HCT116 (cell line): ENCODE measurements around the gene BECN2.

Experiments used
- EZH2 ChIP-seq: fragments of 200-600 bp; sonication (generic); IDR thresholded peaks from 2 replicates; pipeline ENCODE4 v1.6.1; 2017; ENCODE audit warnings: antibody characterized with exemption, mixed run types
- EZH2phosphoT487 ChIP-seq: fragments of 200-600 bp; IDR thresholded peaks from 2 replicates; pipeline ENCODE4 v1.6.1; 2018; ENCODE audit warnings: antibody characterized with exemption, borderline replicate concordance
- JUND ChIP-seq: IDR thresholded peaks from 2 replicates; pipeline ENCODE4 v1.6.1; 2012
- POLR2AphosphoS5 ChIP-seq: IDR thresholded peaks from 2 replicates; pipeline ENCODE4 v1.6.1; 2011; ENCODE audit warnings: mild to moderate bottlenecking, low read depth, low read length, moderate library complexity
- TF ChIP-seq, protein P1 (sequence below), 3 experiments: fragments of 200-600 bp in 1 of 3; sonication (generic) in 1 of 3; IDR thresholded peaks in 2 of 3; conservative IDR thresholded peaks in 1 of 3; 2 replicates each; pipeline ENCODE4 v1.5.1; 2012 to 2017; ENCODE audit warnings: low read depth in 2 of 3, low read length in 2 of 3, antibody characterized with exemption in 1 of 3, borderline replicate concordance in 1 of 3, control low read depth in 1 of 3, mild to moderate bottlenecking in 1 of 3, mixed read lengths in 1 of 3, mixed run types in 1 of 3, moderate library complexity in 1 of 3; ENCODE audit not compliant: insufficient read depth in 1 of 3
- TF ChIP-seq, protein P2 (sequence below): IDR thresholded peaks from 2 replicates; pipeline ENCODE4 v1.6.1; 2012

DNA sequence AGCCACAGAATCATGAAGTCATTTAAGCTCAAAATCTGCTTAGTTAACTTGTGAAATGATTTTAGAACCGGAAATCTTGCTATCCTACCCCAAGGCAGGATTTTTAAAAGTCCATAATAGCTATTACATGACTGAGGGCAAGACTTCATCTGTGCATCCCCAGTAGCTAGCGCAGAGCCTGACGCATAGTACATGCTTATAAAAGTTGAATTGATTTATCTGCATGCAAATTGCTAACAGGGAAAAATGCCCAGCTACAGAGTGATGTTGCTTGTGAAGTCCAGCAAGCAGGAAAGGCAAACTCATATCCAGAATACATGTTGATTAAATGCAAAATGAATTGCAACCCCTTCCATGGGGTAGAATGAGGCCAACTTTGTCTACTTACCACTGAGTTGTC is 49.4 kb downstream of the BECN2 start:
- TF ChIP-seq POLR2AphosphoS5 (no peak), EZH2 (no peak), JUND (no peak), EZH2phosphoT487 (no peak)
- TF ChIP-seq, protein P1, sequence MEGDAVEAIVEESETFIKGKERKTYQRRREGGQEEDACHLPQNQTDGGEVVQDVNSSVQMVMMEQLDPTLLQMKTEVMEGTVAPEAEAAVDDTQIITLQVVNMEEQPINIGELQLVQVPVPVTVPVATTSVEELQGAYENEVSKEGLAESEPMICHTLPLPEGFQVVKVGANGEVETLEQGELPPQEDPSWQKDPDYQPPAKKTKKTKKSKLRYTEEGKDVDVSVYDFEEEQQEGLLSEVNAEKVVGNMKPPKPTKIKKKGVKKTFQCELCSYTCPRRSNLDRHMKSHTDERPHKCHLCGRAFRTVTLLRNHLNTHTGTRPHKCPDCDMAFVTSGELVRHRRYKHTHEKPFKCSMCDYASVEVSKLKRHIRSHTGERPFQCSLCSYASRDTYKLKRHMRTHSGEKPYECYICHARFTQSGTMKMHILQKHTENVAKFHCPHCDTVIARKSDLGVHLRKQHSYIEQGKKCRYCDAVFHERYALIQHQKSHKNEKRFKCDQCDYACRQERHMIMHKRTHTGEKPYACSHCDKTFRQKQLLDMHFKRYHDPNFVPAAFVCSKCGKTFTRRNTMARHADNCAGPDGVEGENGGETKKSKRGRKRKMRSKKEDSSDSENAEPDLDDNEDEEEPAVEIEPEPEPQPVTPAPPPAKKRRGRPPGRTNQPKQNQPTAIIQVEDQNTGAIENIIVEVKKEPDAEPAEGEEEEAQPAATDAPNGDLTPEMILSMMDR (IDR thresholded peaks at IDR 0.05 in 2 of 3, conservative IDR thresholded peaks at IDR 0.05 in 1 of 3; ENCODE audit: borderline replicate concordance in 1 of 3, insufficient read depth in 1 of 3, low read depth in 2 of 3, low read length in 2 of 3) = no peak
- TF ChIP-seq, protein P2, sequence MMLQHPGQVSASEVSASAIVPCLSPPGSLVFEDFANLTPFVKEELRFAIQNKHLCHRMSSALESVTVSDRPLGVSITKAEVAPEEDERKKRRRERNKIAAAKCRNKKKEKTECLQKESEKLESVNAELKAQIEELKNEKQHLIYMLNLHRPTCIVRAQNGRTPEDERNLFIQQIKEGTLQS = no peak
